Measurements from ENCODE around the gene GGACT. TPM values are rescaled to one million over a fixed set of nuclear protein-coding genes. Genes with fewer than 3 reads are reported as not detected.

GGACT gene
- total RNA-seq, 1 experiment from 2014 or later: 2.5 TPM

GRCh38 chr13:100485265-100485664 lies 103.3 kb downstream of the GGACT start:
- ChIA-PET POLR2A (interaction anchor here (0.6 kb wide), 1 partner anchor 348 kb away, joined by 4 read pairs; no protein-coding TSS in a partner anchor), CTCF (no interaction called here)
- no TSS peak for BruUV-seq (replicated peaks)
- DNase-seq (ENCODE audit: low read depth, low spot score) (no peak), ATAC-seq (no peak)
- Histone ChIP-seq H3K4me3 (ENCODE audit: low read depth in 2 of 2, low read length in 2 of 2) (no peak overlapping the region), H3K4me1 (ENCODE audit: control insufficient read depth, insufficient read depth, low read length) (no peaks in the 10 kb centered on the region; the same call in 1 of the 2 replicates), H3K27ac (ENCODE audit: low read length) (no peak overlapping the region), H3K9me3 (ENCODE audit: control insufficient read depth, insufficient read depth, low read depth, low read length) (no peaks in the 10 kb centered on the region), H3K27me3 (ENCODE audit: control insufficient read depth, insufficient read depth, low read length) (no peaks in the 10 kb centered on the region), H3K36me3 (ENCODE audit: control insufficient read depth, insufficient read depth, low read length) (no peaks in the 10 kb centered on the region)
- TF ChIP-seq SIN3A (IDR thresholded peaks at IDR 0.05; ENCODE audit: borderline replicate concordance, insufficient read depth, low read depth, low read length) (no peak), POLR2AphosphoS5 (IDR thresholded peaks at IDR 0.05; ENCODE audit: low read depth, low read length) (no peak), CTCF (IDR thresholded peaks at IDR 0.05) (no peak), TCF7L2 (IDR thresholded peaks at IDR 0.05; ENCODE audit: low read depth, low read length) (no peak), REST (IDR thresholded peaks at IDR 0.05; ENCODE audit: insufficient read depth in 1 of 2, low read depth in 2 of 2, low read length in 1 of 2) (no peak)
- intact Hi-C loops (cut with micrococcal nuclease; ENCODE audit: unreplicated experiment): no loop called here
- in situ Hi-C loops (cut with HindIII; ENCODE audit: low pct_unique_long_range_greater_than_20kb, low sequenced_read_pairs): no loop called here

GRCh38 chr13:100484702-100485101 lies 103.9 kb downstream of the GGACT start:
- BruUV-seq (replicated peaks): no TSS peak
- ChIA-PET POLR2A (no interaction called here), CTCF (no interaction called here)
- intact Hi-C loops (cut with micrococcal nuclease; ENCODE audit: unreplicated experiment) (no loop called here), in situ Hi-C loops (cut with HindIII; ENCODE audit: low pct_unique_long_range_greater_than_20kb, low sequenced_read_pairs) (no loop called here)
- H3K27ac ChIP-seq (ENCODE audit: low read length): no peak overlapping the region
- ATAC-seq: no peak
- no peaks in the 10 kb centered on the region for H3K4me1 ChIP-seq (ENCODE audit: control insufficient read depth, insufficient read depth, low read length)
- H3K9me3 ChIP-seq (ENCODE audit: control insufficient read depth, insufficient read depth, low read depth, low read length): no peaks in the 10 kb centered on the region
- TF ChIP-seq SIN3A (IDR thresholded peaks at IDR 0.05; ENCODE audit: borderline replicate concordance, insufficient read depth, low read depth, low read length) (no peak), REST (IDR thresholded peaks at IDR 0.05; ENCODE audit: insufficient read depth in 1 of 2, low read depth in 2 of 2, low read length in 1 of 2) (no peak), POLR2AphosphoS5 (IDR thresholded peaks at IDR 0.05; ENCODE audit: low read depth, low read length) (no peak), CTCF (IDR thresholded peaks at IDR 0.05) (no peak), TCF7L2 (IDR thresholded peaks at IDR 0.05; ENCODE audit: low read depth, low read length) (no peak)
- no peaks in the 10 kb centered on the region for H3K27me3 ChIP-seq (ENCODE audit: control insufficient read depth, insufficient read depth, low read length)
- DNase-seq (ENCODE audit: low read depth, low spot score): no peak
- no peaks in the 10 kb centered on the region for H3K36me3 ChIP-seq (ENCODE audit: control insufficient read depth, insufficient read depth, low read length)
- no peak overlapping the region for H3K4me3 ChIP-seq (ENCODE audit: low read depth in 2 of 2, low read length in 2 of 2)

Measured in Panc1 (cell line).